SK-N-SH treated with all-trans-retinoic acid at 6 μM for 48 hours (cell line): ENCODE results near the gene HABP4.

Source experiments
- OSR1 ChIP-seq: fragments of 250-450 bp; sonication (Bioruptor Pico); IDR thresholded peaks from 2 replicates; pipeline ENCODE4 v1.8.0; 2022; ENCODE audit warnings: moderate library complexity, mild to moderate bottlenecking, inconsistent platforms
- ZC3H10 ChIP-seq: fragments of 250-450 bp; sonication (Bioruptor Pico); IDR thresholded peaks from 2 replicates; pipeline ENCODE4 v1.5.1; 2021; ENCODE audit warnings: mild to moderate bottlenecking, moderate library complexity

- TF ChIP-seq ZC3H10 (CRISPR knock-in tag) (no peak), OSR1 (no peak)
Measured at GRCh38 chr9:96460882-96461281, 10.9 kb downstream of the HABP4 start.
